DMS 273 (cell line): Measurements from ENCODE around the gene CCDC59.

Experiments used
- DNase-seq: peaks from one replicate; lab custom pipeline; 2025; ENCODE audit not compliant: unreplicated experiment; lab: John Stamatoyannopoulos, UW

The CCDC59 gene

DNA sequence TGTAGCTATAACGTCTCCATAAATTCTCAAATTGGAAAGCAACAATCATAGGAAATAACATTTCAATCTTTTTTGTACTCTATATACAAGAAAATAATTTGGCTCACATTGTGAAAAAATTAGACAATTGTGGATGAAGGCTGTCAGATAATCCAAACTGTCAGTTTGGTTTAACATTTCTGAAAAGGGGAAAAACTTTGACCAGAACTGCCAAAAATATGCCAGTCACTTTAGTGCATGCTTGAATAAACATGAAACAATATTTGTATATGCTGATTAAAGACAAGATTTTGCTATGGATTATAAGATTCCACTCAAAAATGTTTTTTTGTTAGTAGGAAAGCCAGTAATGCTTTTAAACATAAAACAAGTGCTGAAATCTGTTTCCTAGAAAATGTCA is 38.9 kb downstream of the CCDC59 start:
- DNase-seq = no peak

- DNase-seq = no peak
Measured at GRCh38 chr12:82314406-82314892, 43.7 kb downstream of the CCDC59 start.
